Type B pancreatic cell (in vitro differentiated cells): Measurements from ENCODE around the gene PDE8B. TPM values are rescaled to one million over a fixed set of nuclear protein-coding genes. Genes with fewer than 3 reads are reported as not detected.
A peak's percentile ranks its signal among the peaks of the same experiment; 100 is the strongest.

Experiments used
- DNase-seq: peaks from one replicate; pipeline ENCODE4 v3.0.0; 2021; ENCODE audit warnings: mixed read lengths; ENCODE audit not compliant: unreplicated experiment; ENCODE audit errors: extremely low spot score
- H3K27ac Mint-ChIP-seq: 2 replicates; pipeline ENCODE4 v1.8.0; 2021; ENCODE audit warnings: mild to moderate bottlenecking, mixed read lengths
- H3K27me3 Mint-ChIP-seq: 2 replicates; pipeline ENCODE4 v1.8.0; 2021; ENCODE audit warnings: mixed read lengths
- H3K36me3 Mint-ChIP-seq: 2 replicates; pipeline ENCODE4 v1.8.0; 2021; ENCODE audit warnings: mixed read lengths
- H3K4me1 Mint-ChIP-seq: one replicate; pipeline ENCODE4 v1.8.0; 2021; ENCODE audit warnings: mixed read lengths; ENCODE audit not compliant: unreplicated experiment
- H3K4me3 Mint-ChIP-seq: 2 replicates; pipeline ENCODE4 v1.8.0; 2021; ENCODE audit warnings: mild to moderate bottlenecking, mixed read lengths
- H3K9me3 Mint-ChIP-seq: 2 replicates; pipeline ENCODE4 v1.8.0; 2021; ENCODE audit warnings: mixed read lengths
- CTCF ChIP-seq: fragments of 200-600 bp; sonication (generic); conservative IDR thresholded peaks from 2 replicates; pipeline ENCODE4 v1.5.0; 2021; ENCODE audit warnings: antibody characterized with exemption, mild to moderate bottlenecking
- total RNA-seq: library from RNA; stranded (reverse); gene quantifications from 2 replicates; pipeline ENCODE4 v1.2.1, GENCODE V29; 2021; ENCODE audit warnings: low replicate concordance

Gene PDE8B
- total RNA-seq, 1 donor from 2014 or later, result 16.7 TPM

- no peak overlapping the region for H3K4me3 Mint-ChIP-seq
- no peaks in the 10 kb centered on the region for H3K9me3 Mint-ChIP-seq
- H3K36me3 Mint-ChIP-seq, result peaks cover 12% of the 10 kb centered on the region
- no peak for DNase-seq
- no peaks in the 10 kb centered on the region for H3K27me3 Mint-ChIP-seq
- no peak for TF ChIP-seq CTCF
- no peak overlapping the region for H3K27ac Mint-ChIP-seq
- no peaks in the 10 kb centered on the region for H3K4me1 Mint-ChIP-seq
Measured at GRCh38 chr5:77367741-77368140, 157.3 kb downstream of the PDE8B start.

- H3K4me3 Mint-ChIP-seq, result no peak overlapping the region
- H3K27ac Mint-ChIP-seq, result no peak overlapping the region
- H3K36me3 Mint-ChIP-seq, result peaks cover 7% of the 10 kb centered on the region
- H3K27me3 Mint-ChIP-seq, result no peaks in the 10 kb centered on the region
- DNase-seq, result no peak
- H3K9me3 Mint-ChIP-seq, result no peaks in the 10 kb centered on the region
- TF ChIP-seq CTCF, result no peak
- H3K4me1 Mint-ChIP-seq, result no peaks in the 10 kb centered on the region
Measured at GRCh38 chr5:77368367-77368766, 157.9 kb downstream of the PDE8B start.

DNA sequence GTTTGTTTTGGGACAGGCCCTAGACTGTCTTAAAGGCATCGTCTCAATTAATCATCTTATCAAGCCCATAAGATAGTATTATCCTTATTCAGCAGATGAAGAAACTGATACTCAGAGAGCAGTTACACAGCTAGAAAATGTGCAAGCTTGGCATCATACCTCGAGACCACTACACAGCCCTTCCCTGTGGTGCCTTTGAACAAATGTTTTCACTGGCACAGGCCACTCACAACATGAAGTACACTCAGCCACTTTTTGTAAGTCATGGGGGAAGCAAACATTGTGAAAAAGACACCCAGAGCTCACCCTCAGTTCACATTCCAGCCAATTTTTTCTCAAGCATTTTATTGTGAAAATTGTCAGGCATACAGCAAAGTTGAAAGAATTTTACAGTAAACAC is 159.1 kb downstream of the PDE8B start:
- Mint-ChIP-seq H3K27me3 (no peaks in the 10 kb centered on the region), H3K9me3 (no peaks in the 10 kb centered on the region), H3K36me3 (peaks cover 7% of the 10 kb centered on the region), H3K4me3 (no peak overlapping the region), H3K27ac (no peak overlapping the region), H3K4me1 (no peaks in the 10 kb centered on the region)
- TF ChIP-seq CTCF, result no peak
- DNase-seq, result no peak

GRCh38 chr5:77374686-77375085 is 164.2 kb downstream of the PDE8B start:
- Mint-ChIP-seq H3K4me3 (no peak overlapping the region), H3K27ac (no peak overlapping the region), H3K9me3 (no peaks in the 10 kb centered on the region), H3K36me3 (no peaks in the 10 kb centered on the region), H3K27me3 (no peaks in the 10 kb centered on the region), H3K4me1 (peaks cover 6% of the 10 kb centered on the region)
- DNase-seq, result no peak
- no peak for TF ChIP-seq CTCF

GRCh38 chr5:77376609-77377300 is 166.3 kb downstream of the PDE8B start:
- H3K27me3 Mint-ChIP-seq, result no peaks in the 10 kb centered on the region
- peak overlapping the region; percentile 6 for H3K4me3 Mint-ChIP-seq
- H3K36me3 Mint-ChIP-seq, result no peaks in the 10 kb centered on the region
- DNase-seq, result no peak
- TF ChIP-seq CTCF, result no peak
- H3K4me1 Mint-ChIP-seq, result peaks cover 14% of the 10 kb centered on the region
- H3K9me3 Mint-ChIP-seq, result no peaks in the 10 kb centered on the region
- peak overlapping the region; percentile 74 for H3K27ac Mint-ChIP-seq
